Measurements from ENCODE around the gene CACNA2D4.
A peak's percentile ranks its signal among the peaks of the same experiment; 100 is the strongest.

CACNA2D4 gene

GRCh38 chr12:1800401-1801302 is 117.8 kb downstream of the CACNA2D4 start:
- no peaks in the 10 kb centered on the region for H3K9me3 ChIP-seq (ENCODE audit: insufficient read depth, low read length)
- H3K36me3 ChIP-seq (replicated peaks; ENCODE audit: low read depth, low read length): no peaks in the 10 kb centered on the region
- 0 out of 2 replicates have a peak, but pooled peaks cover 4% of the 10 kb centered on the region for H3K79me2 ChIP-seq (ENCODE audit: low read length)
- no peaks in the 10 kb centered on the region for H3K27me3 ChIP-seq (ENCODE audit: low read depth, low read length)
- no peaks in the 10 kb centered on the region for H4K20me1 ChIP-seq (ENCODE audit: insufficient read depth, low read length)
- no peak overlapping the region for H3K9ac ChIP-seq (ENCODE audit: low read length)
- H3K27ac ChIP-seq (ENCODE audit: low read length): no peak overlapping the region
- peaks cover 19% of the 10 kb centered on the region for H3K4me1 ChIP-seq (ENCODE audit: low read length)
- peak overlapping the region; percentile 21; the same call in 1 of the 2 replicates for H3K4me2 ChIP-seq (ENCODE audit: low read length)
- H3K4me3 ChIP-seq (ENCODE audit: low read length): no peak overlapping the region
- no peak for TF ChIP-seq EZH2phosphoT487 (IDR thresholded peaks at IDR 0.05; ENCODE audit: low read depth)
- peak; percentile 62 for TF ChIP-seq CTCF (IDR thresholded peaks at IDR 0.05; ENCODE audit: low read depth, low read length)
- H2AFZ ChIP-seq (ENCODE audit: low read depth, low read length): no peak overlapping the region

- no peaks in the 10 kb centered on the region for H4K20me1 ChIP-seq (ENCODE audit: insufficient read depth, low read length)
- H3K27me3 ChIP-seq (ENCODE audit: low read depth, low read length): no peaks in the 10 kb centered on the region
- H3K36me3 ChIP-seq (replicated peaks; ENCODE audit: low read depth, low read length): no peaks in the 10 kb centered on the region
- H2AFZ ChIP-seq (ENCODE audit: low read depth, low read length): no peak overlapping the region
- H3K4me1 ChIP-seq (ENCODE audit: low read length): peaks cover 20% of the 10 kb centered on the region
- no peak overlapping the region for H3K9ac ChIP-seq (ENCODE audit: low read length)
- H3K4me2 ChIP-seq (ENCODE audit: low read length): no peak overlapping the region
- TF ChIP-seq CTCF (IDR thresholded peaks at IDR 0.05; ENCODE audit: low read depth, low read length) (no peak), EZH2phosphoT487 (IDR thresholded peaks at IDR 0.05; ENCODE audit: low read depth) (no peak)
- H3K9me3 ChIP-seq (ENCODE audit: insufficient read depth, low read length): no peaks in the 10 kb centered on the region
- no peak overlapping the region for H3K4me3 ChIP-seq (ENCODE audit: low read length)
- 0 out of 2 replicates have a peak, but pooled peaks cover 4% of the 10 kb centered on the region for H3K79me2 ChIP-seq (ENCODE audit: low read length)
- H3K27ac ChIP-seq (ENCODE audit: low read length): no peak overlapping the region
Measured at GRCh38 chr12:1799882-1800400, 118.5 kb downstream of the CACNA2D4 start.

GRCh38 chr12:1799051-1799881 is 119.2 kb downstream of the CACNA2D4 start:
- Histone ChIP-seq H3K9me3 (ENCODE audit: insufficient read depth, low read length) (no peaks in the 10 kb centered on the region), H3K27ac (ENCODE audit: low read length) (no peak overlapping the region), H3K4me2 (ENCODE audit: low read length) (no peak overlapping the region), H3K27me3 (ENCODE audit: low read depth, low read length) (no peaks in the 10 kb centered on the region), H3K36me3 (replicated peaks; ENCODE audit: low read depth, low read length) (no peaks in the 10 kb centered on the region), H3K79me2 (ENCODE audit: low read length) (0 out of 2 replicates have a peak, but pooled peaks cover 4% of the 10 kb centered on the region), H2AFZ (ENCODE audit: low read depth, low read length) (no peak overlapping the region), H3K4me3 (ENCODE audit: low read length) (no peak overlapping the region), H4K20me1 (ENCODE audit: insufficient read depth, low read length) (no peaks in the 10 kb centered on the region), H3K4me1 (ENCODE audit: low read length) (peaks cover 15% of the 10 kb centered on the region), H3K9ac (ENCODE audit: low read length) (no peak overlapping the region)
- TF ChIP-seq CTCF (IDR thresholded peaks at IDR 0.05; ENCODE audit: low read depth, low read length) (no peak), EZH2phosphoT487 (IDR thresholded peaks at IDR 0.05; ENCODE audit: low read depth) (no peak)

- 0 out of 2 replicates have a peak, but pooled peaks cover 4% of the 10 kb centered on the region for H3K79me2 ChIP-seq (ENCODE audit: low read length)
- H2AFZ ChIP-seq (ENCODE audit: low read depth, low read length): no peak overlapping the region
- H3K27me3 ChIP-seq (ENCODE audit: low read depth, low read length): no peaks in the 10 kb centered on the region
- H3K27ac ChIP-seq (ENCODE audit: low read length): no peak overlapping the region
- H3K9me3 ChIP-seq (ENCODE audit: insufficient read depth, low read length): no peaks in the 10 kb centered on the region
- no peak overlapping the region for H3K4me2 ChIP-seq (ENCODE audit: low read length)
- H4K20me1 ChIP-seq (ENCODE audit: insufficient read depth, low read length): no peaks in the 10 kb centered on the region
- no peak overlapping the region for H3K9ac ChIP-seq (ENCODE audit: low read length)
- peaks cover 13% of the 10 kb centered on the region for H3K4me1 ChIP-seq (ENCODE audit: low read length)
- no peak for TF ChIP-seq EZH2phosphoT487 (IDR thresholded peaks at IDR 0.05; ENCODE audit: low read depth)
- TF ChIP-seq CTCF (IDR thresholded peaks at IDR 0.05; ENCODE audit: low read depth, low read length): no peak
- no peaks in the 10 kb centered on the region for H3K36me3 ChIP-seq (replicated peaks; ENCODE audit: low read depth, low read length)
- no peak overlapping the region for H3K4me3 ChIP-seq (ENCODE audit: low read length)
Measured at GRCh38 chr12:1798641-1799020, 119.8 kb downstream of the CACNA2D4 start.
